B cell (primary cell): ENCODE results near the gene DAAM2.

Experiments used
- EZH2 ChIP-seq: IDR thresholded peaks from 2 replicates; pipeline ENCODE4 v1.6.1; 2012; ENCODE audit warnings: borderline replicate concordance, low read depth, mild to moderate bottlenecking, moderate library complexity, low read length; ENCODE audit not compliant: insufficient read depth, poor library complexity, severe bottlenecking
- TF ChIP-seq, protein P1 (sequence below): fragments of 200-600 bp; IDR thresholded peaks from one replicate; pipeline ENCODE4 v1.8.0; 2022; ENCODE audit warnings: antibody characterized with exemption, mild to moderate bottlenecking

DNA sequence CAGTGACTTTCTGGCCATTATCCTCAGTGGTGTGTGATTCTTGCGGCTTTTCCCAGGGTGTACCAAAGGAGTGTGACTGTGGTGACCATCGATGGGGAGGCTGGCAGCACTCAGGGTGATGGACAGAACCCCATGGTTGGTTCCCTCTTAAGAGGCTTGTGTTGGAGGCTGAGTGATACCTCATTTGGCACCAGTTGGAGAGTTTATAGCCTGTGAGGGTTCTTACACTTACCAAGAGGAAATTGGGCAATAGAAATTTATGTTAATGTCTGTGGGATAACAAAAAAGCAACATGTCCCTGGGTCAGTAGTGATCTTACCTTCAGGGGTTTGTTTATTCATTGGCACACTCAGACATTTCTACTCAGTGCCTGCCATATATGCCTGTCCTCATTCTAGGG, 37.2 kb downstream of the DAAM2 start:
- TF ChIP-seq, protein P1, sequence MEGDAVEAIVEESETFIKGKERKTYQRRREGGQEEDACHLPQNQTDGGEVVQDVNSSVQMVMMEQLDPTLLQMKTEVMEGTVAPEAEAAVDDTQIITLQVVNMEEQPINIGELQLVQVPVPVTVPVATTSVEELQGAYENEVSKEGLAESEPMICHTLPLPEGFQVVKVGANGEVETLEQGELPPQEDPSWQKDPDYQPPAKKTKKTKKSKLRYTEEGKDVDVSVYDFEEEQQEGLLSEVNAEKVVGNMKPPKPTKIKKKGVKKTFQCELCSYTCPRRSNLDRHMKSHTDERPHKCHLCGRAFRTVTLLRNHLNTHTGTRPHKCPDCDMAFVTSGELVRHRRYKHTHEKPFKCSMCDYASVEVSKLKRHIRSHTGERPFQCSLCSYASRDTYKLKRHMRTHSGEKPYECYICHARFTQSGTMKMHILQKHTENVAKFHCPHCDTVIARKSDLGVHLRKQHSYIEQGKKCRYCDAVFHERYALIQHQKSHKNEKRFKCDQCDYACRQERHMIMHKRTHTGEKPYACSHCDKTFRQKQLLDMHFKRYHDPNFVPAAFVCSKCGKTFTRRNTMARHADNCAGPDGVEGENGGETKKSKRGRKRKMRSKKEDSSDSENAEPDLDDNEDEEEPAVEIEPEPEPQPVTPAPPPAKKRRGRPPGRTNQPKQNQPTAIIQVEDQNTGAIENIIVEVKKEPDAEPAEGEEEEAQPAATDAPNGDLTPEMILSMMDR, result no peak
- TF ChIP-seq EZH2, result no peak
